H1 (cell line): ENCODE results near the gene NKTR. TPM values are rescaled to one million over a fixed set of nuclear protein-coding genes. Genes with fewer than 3 reads are reported as not detected.

Source experiments
- CHD1 ChIP-seq: IDR thresholded peaks from 2 replicates; pipeline ENCODE4 v1.6.1; 2012; ENCODE audit warnings: low read depth, low read length, improper control_type of control experiment
- CREB1 ChIP-seq: IDR thresholded peaks from 2 replicates; pipeline ENCODE4 v1.6.1; 2012; ENCODE audit warnings: inconsistent platforms
- EP300 ChIP-seq, 2 experiments: IDR thresholded peaks; 1 replicate in 1 of 2; 2 replicates in 1 of 2; pipeline ENCODE4 v1.6.1; 2011 to 2012; ENCODE audit warnings: low read depth in 2 of 2, low read length in 2 of 2, mild to moderate bottlenecking in 2 of 2, borderline replicate concordance in 1 of 2, inconsistent platforms in 1 of 2, moderate library complexity in 1 of 2
- POLR2AphosphoS5 ChIP-seq: IDR thresholded peaks from 2 replicates; pipeline ENCODE4 v1.6.1; 2011; ENCODE audit warnings: low read depth, low read length
- RAD21 ChIP-seq, 2 experiments: IDR thresholded peaks in 1 of 2; conservative IDR thresholded peaks in 1 of 2; 2 replicates each; pipeline ENCODE4 v1.6.1; 2011; ENCODE audit warnings: low read depth in 2 of 2, low read length in 2 of 2, improper control_type of control experiment in 1 of 2, inconsistent platforms in 1 of 2, mild to moderate bottlenecking in 1 of 2, moderate library complexity in 1 of 2
- TAF7 ChIP-seq: optimal IDR thresholded peaks from 2 replicates; pipeline ENCODE3; 2011; ENCODE audit warnings: low read depth, mild to moderate bottlenecking, inconsistent platforms, low read length, moderate library complexity, borderline replicate concordance
- YY1 ChIP-seq: IDR thresholded peaks from 2 replicates; pipeline ENCODE4 v1.6.1; 2011; ENCODE audit warnings: low read depth, mild to moderate bottlenecking, low read length
- polyA plus RNA-seq, 7 experiments: library from polyadenylated mRNA; depleted of rRNA in 3 of 7; stranded (reverse) in 5 of 7; unstranded in 2 of 7; fragments of >200 nt in 5 of 7; fragments of 200-250 nt in 2 of 7; gene quantifications; 1 replicate in 5 of 7; 2 replicates in 1 of 7; 4 replicates in 1 of 7; pipeline versions ENCODE4 v1.2.1 to v1.2.3, GENCODE V29; 2011 to 2013; ENCODE audit warnings: missing spikeins in 2 of 7, mixed read lengths in 2 of 7
- total RNA-seq: library from RNA; stranded (reverse); fragmentation: NEBNext Ultra II Directional; extraction: Animal tissue kit (Norgen Biotek cat#: 25700); gene quantifications from 2 replicates; pipeline ENCODE4 v1.2.1, GENCODE V29; 2021

Gene NKTR
- total and polyA plus RNA-seq, 2 of the 8 experiments (the other 6 are each of a cell fraction or from before 2014, with no cell fraction given): 24.1 to 62.2 TPM

DNA sequence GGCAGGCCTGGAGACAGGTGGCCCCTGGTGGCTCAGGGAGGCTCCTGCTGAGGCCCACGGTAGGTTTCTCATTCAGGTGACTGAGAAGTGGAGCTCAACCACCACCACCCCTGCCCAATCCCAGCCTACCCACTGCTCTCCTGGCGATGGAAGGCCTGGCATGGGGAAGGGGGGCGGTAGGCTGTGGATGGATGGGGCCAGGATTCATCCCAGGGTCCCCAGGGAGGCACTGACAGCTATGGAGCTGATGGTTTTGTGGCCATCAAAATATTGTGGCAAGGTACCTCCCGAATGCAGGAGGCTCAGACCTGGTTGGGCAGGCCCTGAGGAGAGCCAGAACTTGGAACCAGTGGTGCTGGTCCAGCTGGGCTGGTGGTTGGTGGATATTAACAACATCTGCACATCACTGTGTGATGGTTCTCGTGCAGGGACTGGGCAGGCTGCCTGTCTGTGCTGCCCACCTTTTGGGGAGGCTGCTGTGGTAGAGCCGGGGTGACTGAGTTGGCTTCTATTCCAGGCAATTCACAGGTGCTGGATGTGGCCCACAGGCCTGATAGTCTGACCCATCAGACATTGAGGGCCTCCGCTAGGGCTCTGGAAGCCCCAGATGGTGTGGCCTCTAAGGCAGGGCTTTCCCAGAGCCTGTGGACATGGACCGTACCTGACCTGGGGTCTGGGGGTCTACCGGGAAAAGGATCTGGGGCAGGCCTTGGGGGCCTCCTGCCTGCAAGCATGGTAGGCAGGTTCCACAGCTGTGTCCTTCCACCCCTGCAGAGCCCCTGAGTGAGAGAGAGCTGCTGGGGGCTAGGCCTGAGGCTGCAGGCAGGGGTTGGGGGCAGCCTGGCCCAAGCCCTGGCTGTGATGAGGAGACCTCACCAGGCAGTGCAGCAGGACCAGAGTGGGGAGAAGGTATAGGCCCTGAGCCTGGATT, 56.5 kb downstream of the NKTR start (continued):
- TF ChIP-seq RAD21 (IDR thresholded peaks at IDR 0.05 in 1 of 2, conservative IDR thresholded peaks at IDR 0.05 in 1 of 2; ENCODE audit: low read depth in 2 of 2, low read length in 2 of 2) (no peak), POLR2AphosphoS5 (no peak), CHD1 (no peak), CREB1 (no peak), TAF7 (no peak), EP300 (IDR thresholded peaks at IDR 0.05; ENCODE audit: borderline replicate concordance in 1 of 2, low read depth in 2 of 2, low read length in 2 of 2) (no peak), YY1 (no peak)
